ENCODE data around the gene IL12RB2. TPM values are rescaled to one million over a fixed set of nuclear protein-coding genes. Genes with fewer than 3 reads are reported as not detected.

Gene IL12RB2
- total and polyA plus RNA-seq, 2 of the 13 experiments (the other 11 are each of a cell fraction or from before 2014, with no cell fraction given), result not detected

DNA sequence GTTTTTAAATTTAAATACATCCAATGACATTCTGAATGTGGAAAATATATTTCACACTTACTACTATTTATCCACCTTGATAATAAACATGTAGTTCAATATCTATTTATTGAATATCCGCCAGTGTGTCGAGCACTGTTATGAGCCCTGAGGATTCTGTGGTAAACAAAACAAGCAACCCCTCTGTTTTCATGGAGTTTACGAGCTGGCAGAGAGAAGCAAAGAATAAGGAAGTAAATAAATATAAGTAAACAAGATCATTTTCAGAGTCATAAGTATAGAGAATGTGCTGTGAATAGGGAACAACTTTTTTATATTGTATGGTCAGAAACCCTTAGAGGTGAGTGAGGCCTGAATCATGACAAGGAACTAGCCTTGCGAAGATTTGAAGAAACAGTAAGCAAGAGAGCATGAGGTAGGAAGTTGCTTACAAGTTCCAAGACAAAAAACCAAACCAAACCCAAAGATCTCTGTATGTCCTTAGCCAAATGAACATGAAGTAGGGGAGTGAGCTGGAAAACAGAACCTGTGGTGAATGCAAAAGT is 128.9 kb downstream of the IL12RB2 start:
- no TSS peak for BruUV-seq (replicated peaks)
- CTCF ChIA-PET (ENCODE audit: low intra/inter-chr PET ratio, low total read pairs), result no interaction called here
- no peak overlapping the region for H2AFZ ChIP-seq (ENCODE audit: low read length)

DNA sequence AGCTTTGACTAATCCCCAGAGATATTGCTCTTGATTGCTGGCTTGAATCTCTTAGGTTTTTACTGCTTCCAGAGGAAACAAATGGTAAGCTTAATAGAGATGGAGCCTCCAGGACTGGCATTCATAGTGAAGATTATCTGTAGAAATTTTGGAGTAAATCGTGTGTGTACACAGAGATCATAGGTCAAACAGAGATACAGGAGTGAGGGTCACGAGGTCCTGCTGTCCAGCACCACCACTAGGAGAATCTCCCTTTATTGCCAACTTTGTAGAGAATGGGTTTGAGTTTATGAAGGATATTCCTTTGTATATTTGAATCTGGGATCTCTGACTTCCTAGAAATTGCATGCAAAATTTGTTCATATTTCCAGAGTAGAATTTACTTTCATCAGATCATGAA is 130.3 kb downstream of the IL12RB2 start:
- no peaks in the 10 kb centered on the region for H3K27me3 ChIP-seq (ENCODE audit: control insufficient read depth in 1 of 2, insufficient read depth in 2 of 2, low read length in 2 of 2)
- no peak overlapping the region for H3K4me2 ChIP-seq (ENCODE audit: low read depth, low read length)
- ATAC-seq (peak; percentile 86), FAIRE-seq (peak; percentile 37), DNase-seq (ENCODE audit: low spot score) (peak; percentile 24)
- H3K4me3 ChIP-seq (replicated peaks in 1 of 3; ENCODE audit: insufficient read depth in 1 of 3, low read depth in 2 of 3, low read length in 3 of 3), result no peak overlapping the region
- H4K20me1 ChIP-seq (ENCODE audit: insufficient read depth, low read length), result no peaks in the 10 kb centered on the region
- ChIA-PET POLR2A (no interaction called here), CTCF (ENCODE audit: low intra/inter-chr PET ratio, low total read pairs) (no interaction called here)
- no peaks in the 10 kb centered on the region for H3K36me3 ChIP-seq (replicated peaks in 1 of 2; ENCODE audit: control insufficient read depth in 1 of 2, insufficient read depth in 2 of 2, low read length in 2 of 2)
- no peaks in the 10 kb centered on the region for H3K79me2 ChIP-seq (ENCODE audit: insufficient read depth, low read length)
- no peaks in the 10 kb centered on the region for H3K9me3 ChIP-seq (ENCODE audit: low read length)
- H3K9ac ChIP-seq (ENCODE audit: insufficient read depth, low read depth, low read length), result no peak overlapping the region
- H2AFZ ChIP-seq (ENCODE audit: low read length), result no peak overlapping the region
- H3K4me1 ChIP-seq (ENCODE audit: insufficient read depth, low read length), result peaks cover 30% of the 10 kb centered on the region
- WGBS (ENCODE audit: low lambda C conversion rate), result 0% methylated on average over 2 of the region's 2 CpGs
- no peak overlapping the region for H3K27ac ChIP-seq (ENCODE audit: extremely low read length, insufficient read depth, low read length)
- intact Hi-C loops (cut with micrococcal nuclease; ENCODE audit: unreplicated experiment) (no loop called here), in situ Hi-C loops (cut with HindIII; ENCODE audit: extremely low pct_ligation_motif_present, low pct_unique_long_range_greater_than_20kb) (no loop called here)
- BruUV-seq (replicated peaks), result no TSS peak
- TF ChIP-seq SP2 (CRISPR knock-in tag; IDR thresholded peaks at IDR 0.05) (no peak), KDM5A (IDR thresholded peaks at IDR 0.05; ENCODE audit: borderline replicate concordance, low read length) (no peak), ZNF761 (CRISPR knock-in tag; conservative IDR thresholded peaks at IDR 0.05) (no peak), FOXA3 (CRISPR knock-in tag; IDR thresholded peaks at IDR 0.05) (0 out of 2 replicates have a peak, but pooled peaks have one; percentile 23), HNRNPL (IDR thresholded peaks at IDR 0.05; ENCODE audit: low read depth, low read length) (no peak), HHEX (CRISPR knock-in tag; IDR thresholded peaks at IDR 0.05) (no peak), ZNF138 (CRISPR knock-in tag; IDR thresholded peaks at IDR 0.05; ENCODE audit: low read depth) (no peak), KAT8 (CRISPR knock-in tag; IDR thresholded peaks at IDR 0.05) (no peak), ZNF7 (CRISPR knock-in tag; IDR thresholded peaks at IDR 0.05) (no peak), NR2F1 (CRISPR knock-in tag; IDR thresholded peaks at IDR 0.05) (peak; percentile 30 to 47; a peak in 2 of 4 replicates)
- TF ChIP-seq, protein P1, sequence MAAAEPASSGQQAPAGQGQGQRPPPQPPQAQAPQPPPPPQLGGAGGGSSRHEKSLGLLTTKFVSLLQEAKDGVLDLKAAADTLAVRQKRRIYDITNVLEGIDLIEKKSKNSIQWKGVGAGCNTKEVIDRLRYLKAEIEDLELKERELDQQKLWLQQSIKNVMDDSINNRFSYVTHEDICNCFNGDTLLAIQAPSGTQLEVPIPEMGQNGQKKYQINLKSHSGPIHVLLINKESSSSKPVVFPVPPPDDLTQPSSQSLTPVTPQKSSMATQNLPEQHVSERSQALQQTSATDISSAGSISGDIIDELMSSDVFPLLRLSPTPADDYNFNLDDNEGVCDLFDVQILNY (CRISPR knock-in tag; conservative IDR thresholded peaks at IDR 0.05), result no peak

More for the DNA sequence above, 128.9 kb downstream of the IL12RB2 start:
- Histone ChIP-seq H3K27ac (ENCODE audit: extremely low read length, insufficient read depth, low read length) (no peak overlapping the region), H3K4me3 (replicated peaks in 1 of 3; ENCODE audit: insufficient read depth in 1 of 3, low read depth in 2 of 3, low read length in 3 of 3) (no peak overlapping the region), H3K9me3 (ENCODE audit: low read length) (no peaks in the 10 kb centered on the region), H3K79me2 (ENCODE audit: insufficient read depth, low read length) (no peaks in the 10 kb centered on the region), H3K27me3 (ENCODE audit: control insufficient read depth in 1 of 2, insufficient read depth in 2 of 2, low read length in 2 of 2) (no peaks in the 10 kb centered on the region), H4K20me1 (ENCODE audit: insufficient read depth, low read length) (no peaks in the 10 kb centered on the region), H3K36me3 (replicated peaks in 1 of 2; ENCODE audit: control insufficient read depth in 1 of 2, insufficient read depth in 2 of 2, low read length in 2 of 2) (no peaks in the 10 kb centered on the region), H3K9ac (ENCODE audit: insufficient read depth, low read depth, low read length) (no peak overlapping the region), H3K4me2 (ENCODE audit: low read depth, low read length) (no peak overlapping the region), H3K4me1 (ENCODE audit: insufficient read depth, low read length) (peaks cover 38% of the 10 kb centered on the region)
- TF ChIP-seq TMF1 (CRISPR knock-in tag; IDR thresholded peaks at IDR 0.05; ENCODE audit: low read depth) (no peak), PHB2 (IDR thresholded peaks at IDR 0.05; ENCODE audit: partially characterized antibody) (no peak), ZNF562 (CRISPR knock-in tag; IDR thresholded peaks at IDR 0.05; ENCODE audit: borderline replicate concordance) (no peak), TSC22D2 (CRISPR knock-in tag; IDR thresholded peaks at IDR 0.05; ENCODE audit: borderline replicate concordance) (no peak)
- TF ChIP-seq, protein P2, sequence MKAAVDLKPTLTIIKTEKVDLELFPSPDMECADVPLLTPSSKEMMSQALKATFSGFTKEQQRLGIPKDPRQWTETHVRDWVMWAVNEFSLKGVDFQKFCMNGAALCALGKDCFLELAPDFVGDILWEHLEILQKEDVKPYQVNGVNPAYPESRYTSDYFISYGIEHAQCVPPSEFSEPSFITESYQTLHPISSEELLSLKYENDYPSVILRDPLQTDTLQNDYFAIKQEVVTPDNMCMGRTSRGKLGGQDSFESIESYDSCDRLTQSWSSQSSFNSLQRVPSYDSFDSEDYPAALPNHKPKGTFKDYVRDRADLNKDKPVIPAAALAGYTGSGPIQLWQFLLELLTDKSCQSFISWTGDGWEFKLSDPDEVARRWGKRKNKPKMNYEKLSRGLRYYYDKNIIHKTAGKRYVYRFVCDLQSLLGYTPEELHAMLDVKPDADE (CRISPR knock-in tag; IDR thresholded peaks at IDR 0.05), result no peak
- DNase-seq (ENCODE audit: low spot score) (no peak), FAIRE-seq (no peak), ATAC-seq (no peak)
- POLR2A ChIA-PET, result no interaction called here
- WGBS (ENCODE audit: low lambda C conversion rate), result 84% methylated on average over 4 of the region's 4 CpGs
- in situ Hi-C loops (cut with HindIII; ENCODE audit: extremely low pct_ligation_motif_present, low pct_unique_long_range_greater_than_20kb), result no loop called here
- intact Hi-C loops (cut with micrococcal nuclease; ENCODE audit: unreplicated experiment), result no loop called here
